ENCODE measurements around the gene PROSER1.
"Not testable (repeated sequence)": the region's sequence is repeated elsewhere in the genome, so short reads cannot be mapped to it uniquely, and the experiment has no call there.

Gene PROSER1

GRCh38 chr13:39023761-39024160 lies 14.1 kb downstream of the PROSER1 start:
- DNase-seq = no peak

GRCh38 chr13:39023316-39023715 lies 14.6 kb downstream of the PROSER1 start:
- DNase-seq = no peak

GRCh38 chr13:39020853-39021462 lies 16.9 kb downstream of the PROSER1 start:
- DNase-seq = no peak

- peak; percentile 29 for DNase-seq
Observed at GRCh38 chr13:39016787-39017186, 21.1 kb downstream of the PROSER1 start.

- no peak for DNase-seq
Observed at GRCh38 chr13:39016087-39016486, 21.8 kb downstream of the PROSER1 start.

GRCh38 chr13:39013462-39013861 lies 24.4 kb downstream of the PROSER1 start:
- no peak for DNase-seq

GRCh38 chr13:39012608-39013007 lies 25.3 kb downstream of the PROSER1 start:
- no peak for DNase-seq

- not testable (repeated sequence) for DNase-seq
Observed at GRCh38 chr13:39006371-39007111, 31.3 kb downstream of the PROSER1 start.

- DNase-seq = no peak
Observed at GRCh38 chr13:38998739-38999138, 39.1 kb downstream of the PROSER1 start.

- DNase-seq = no peak
Observed at GRCh38 chr13:38993381-38993780, 44.5 kb downstream of the PROSER1 start.

- DNase-seq = no peak
Observed at GRCh38 chr13:38990693-38991092, 47.2 kb downstream of the PROSER1 start, which contains the start of gene STOML3. TSS of gene STOML3 (minus strand) at chr13:38990831. CDS start at chr13:38990721, 110 bp downstream.

- DNase-seq = no peak
Observed at GRCh38 chr13:38981096-38981495, 56.8 kb downstream of the PROSER1 start.

GRCh38 chr13:38980750-38981078 lies 57.2 kb downstream of the PROSER1 start:
- no peak for DNase-seq

GRCh38 chr13:38979891-38980749 lies 57.8 kb downstream of the PROSER1 start:
- DNase-seq = no peak

- DNase-seq = no peak
Observed at GRCh38 chr13:38970380-38971051, 67.4 kb downstream of the PROSER1 start.

GRCh38 chr13:38969187-38969586 lies 68.7 kb downstream of the PROSER1 start:
- DNase-seq = no peak

GRCh38 chr13:38967446-38967845 lies 70.4 kb downstream of the PROSER1 start:
- DNase-seq = no peak

- no peak for DNase-seq
Observed at GRCh38 chr13:38965281-38965680, 72.6 kb downstream of the PROSER1 start.

GRCh38 chr13:38960175-38960574 lies 77.7 kb downstream of the PROSER1 start:
- no peak for DNase-seq

All from RPMI8226 (cell line).